Activated B cell treated with CpG ODN at 0.5 μM for 24 hours (primary cell): ENCODE results near the gene CCDC12. TPM values are rescaled to one million over a fixed set of nuclear protein-coding genes. Genes with fewer than 3 reads are reported as not detected.

Source experiments
- ATAC-seq: fragments of 200-7000 bp; cut with Tn5 transposase; one replicate; pipeline ENCODE4 v1.10.0; 2021; ENCODE audit warnings: low read depth, mild to moderate bottlenecking, moderate library complexity
- CTCF ChIA-PET: fragments of 350-600 bp; sonication (Branson Sonifier 250); formaldehyde crosslinking; loops from one replicate; lab custom pipeline; 2021; ENCODE audit warnings: antibody characterized with exemption; lab: Charles Lee
- POLR2A ChIA-PET: fragments of 350-600 bp; sonication (Branson Sonifier 250); formaldehyde crosslinking; loops from one replicate; lab custom pipeline; 2021; ENCODE audit warnings: antibody characterized with exemption; lab: Charles Lee
- DNase-seq: peaks from one replicate; pipeline ENCODE4 v3.0.0; 2022
- H3K27ac Mint-ChIP-seq: one replicate; pipeline ENCODE4 v1.8.0; 2020; ENCODE audit warnings: mixed read lengths
- H3K27me3 Mint-ChIP-seq: one replicate; pipeline ENCODE4 v1.8.0; 2021; ENCODE audit warnings: mixed read lengths
- H3K36me3 Mint-ChIP-seq: one replicate; pipeline ENCODE4 v1.8.0; 2021; ENCODE audit warnings: low read depth, mixed read lengths
- H3K4me1 Mint-ChIP-seq: one replicate; pipeline ENCODE4 v1.8.0; 2021; ENCODE audit warnings: mixed read lengths
- H3K4me3 Mint-ChIP-seq: one replicate; pipeline ENCODE4 v1.8.0; 2020; ENCODE audit warnings: mild to moderate bottlenecking, mixed read lengths
- H3K9me3 Mint-ChIP-seq: one replicate; pipeline ENCODE4 v1.8.0; 2020; ENCODE audit warnings: mixed read lengths
- intact Hi-C: fragments of 100-400 bp; cut with micrococcal nuclease; formaldehyde crosslinking; loops from one replicate; pipeline ENCODE4 v1.15.1; 2024
- total RNA-seq: library from RNA; stranded (reverse); gene quantifications from 2 replicates; pipeline ENCODE4 v1.2.3, GENCODE V29; 2022
- TF ChIP-seq, protein P1 (sequence below): fragments of 200-600 bp; IDR thresholded peaks from one replicate; pipeline ENCODE4 v1.8.0; 2022; ENCODE audit warnings: antibody characterized with exemption, mild to moderate bottlenecking

CCDC12 gene
- total RNA-seq, 1 donor from 2014 or later, result 98.4 TPM

GRCh38 chr3:47002171-47003055 is 25.9 kb upstream of the CCDC12 start:
- intact Hi-C loops, result no loop called here
- H3K4me1 Mint-ChIP-seq, result peaks cover 7% of the 10 kb centered on the region
- H3K9me3 Mint-ChIP-seq, result no peaks in the 10 kb centered on the region
- ChIA-PET CTCF (no interaction called here), POLR2A (no interaction called here)
- ATAC-seq (no peak), DNase-seq (no peak)
- H3K27me3 Mint-ChIP-seq, result no peaks in the 10 kb centered on the region
- no peak overlapping the region for H3K27ac Mint-ChIP-seq
- H3K36me3 Mint-ChIP-seq, result peaks cover 70% of the 10 kb centered on the region
- no peak overlapping the region for H3K4me3 Mint-ChIP-seq
- TF ChIP-seq, protein P1, sequence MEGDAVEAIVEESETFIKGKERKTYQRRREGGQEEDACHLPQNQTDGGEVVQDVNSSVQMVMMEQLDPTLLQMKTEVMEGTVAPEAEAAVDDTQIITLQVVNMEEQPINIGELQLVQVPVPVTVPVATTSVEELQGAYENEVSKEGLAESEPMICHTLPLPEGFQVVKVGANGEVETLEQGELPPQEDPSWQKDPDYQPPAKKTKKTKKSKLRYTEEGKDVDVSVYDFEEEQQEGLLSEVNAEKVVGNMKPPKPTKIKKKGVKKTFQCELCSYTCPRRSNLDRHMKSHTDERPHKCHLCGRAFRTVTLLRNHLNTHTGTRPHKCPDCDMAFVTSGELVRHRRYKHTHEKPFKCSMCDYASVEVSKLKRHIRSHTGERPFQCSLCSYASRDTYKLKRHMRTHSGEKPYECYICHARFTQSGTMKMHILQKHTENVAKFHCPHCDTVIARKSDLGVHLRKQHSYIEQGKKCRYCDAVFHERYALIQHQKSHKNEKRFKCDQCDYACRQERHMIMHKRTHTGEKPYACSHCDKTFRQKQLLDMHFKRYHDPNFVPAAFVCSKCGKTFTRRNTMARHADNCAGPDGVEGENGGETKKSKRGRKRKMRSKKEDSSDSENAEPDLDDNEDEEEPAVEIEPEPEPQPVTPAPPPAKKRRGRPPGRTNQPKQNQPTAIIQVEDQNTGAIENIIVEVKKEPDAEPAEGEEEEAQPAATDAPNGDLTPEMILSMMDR, result no peak

DNA sequence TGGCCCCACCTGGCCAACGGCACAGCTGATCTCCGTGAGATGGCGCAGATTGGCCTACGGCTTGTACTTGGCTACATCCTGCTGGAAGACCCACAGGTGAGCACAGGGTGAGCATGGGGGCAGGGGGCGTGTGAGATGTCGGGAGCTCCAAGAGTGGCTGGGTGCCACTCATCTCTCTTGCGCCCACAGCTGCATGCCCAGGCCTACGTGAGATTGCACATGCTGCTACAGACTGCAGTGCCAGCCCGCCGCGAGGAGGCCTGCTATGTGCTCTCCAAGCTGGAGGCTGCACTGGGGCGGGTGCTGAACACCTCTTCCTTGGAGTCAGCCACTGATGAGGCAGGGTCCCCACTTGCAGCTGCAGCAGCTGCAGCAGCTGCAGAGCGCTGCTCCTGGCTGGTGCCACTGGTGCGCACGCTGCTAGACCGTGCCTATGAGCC is 25.2 kb upstream of the CCDC12 start:
- ATAC-seq, result no peak
- no peak for DNase-seq

GRCh38 chr3:47000922-47001730 is 24.6 kb upstream of the CCDC12 start:
- Mint-ChIP-seq H3K36me3 (peaks cover 63% of the 10 kb centered on the region), H3K27me3 (no peaks in the 10 kb centered on the region), H3K9me3 (no peaks in the 10 kb centered on the region), H3K4me3 (no peak overlapping the region), H3K27ac (no peak overlapping the region), H3K4me1 (peaks cover 10% of the 10 kb centered on the region)
- DNase-seq, result no peak
- intact Hi-C loops, result no loop called here
- ChIA-PET POLR2A (no interaction called here), CTCF (no interaction called here)
- TF ChIP-seq, protein P1, result no peak
- ATAC-seq, result no peak

More for the DNA sequence above, 25.2 kb upstream of the CCDC12 start:
- ChIA-PET POLR2A (no interaction called here), CTCF (no interaction called here)
- TF ChIP-seq, protein P1, result no peak
- no peak overlapping the region for H3K27ac Mint-ChIP-seq
- H3K9me3 Mint-ChIP-seq, result no peaks in the 10 kb centered on the region
- peaks cover 9% of the 10 kb centered on the region for H3K4me1 Mint-ChIP-seq
- intact Hi-C loops, result no loop called here
- H3K27me3 Mint-ChIP-seq, result no peaks in the 10 kb centered on the region
- H3K36me3 Mint-ChIP-seq, result peaks cover 69% of the 10 kb centered on the region
- no peak overlapping the region for H3K4me3 Mint-ChIP-seq

GRCh38 chr3:47000198-47000815 is 23.8 kb upstream of the CCDC12 start:
- Mint-ChIP-seq H3K36me3 (peaks cover 59% of the 10 kb centered on the region), H3K4me1 (peaks cover 10% of the 10 kb centered on the region), H3K4me3 (no peak overlapping the region), H3K9me3 (no peaks in the 10 kb centered on the region), H3K27ac (no peak overlapping the region), H3K27me3 (no peaks in the 10 kb centered on the region)
- TF ChIP-seq, protein P1, result no peak
- intact Hi-C loops, result no loop called here
- DNase-seq (no peak), ATAC-seq (no peak)
- ChIA-PET POLR2A (no interaction called here), CTCF (interaction anchor here (1.5 to 2.9 kb wide), 2 partner anchors 76 to 134 kb away, joined by 4 to 35 read pairs; no protein-coding TSS in a partner anchor)
